GM12872 (cell line): ENCODE data around the gene HIBADH.

Experiments
- CTCF ChIP-seq: IDR thresholded peaks from 3 replicates; pipeline ENCODE4 v1.5.1; 2011; ENCODE audit warnings: low read depth, mild to moderate bottlenecking, low read length, moderate library complexity; ENCODE audit not compliant: insufficient read depth

The HIBADH gene

DNA sequence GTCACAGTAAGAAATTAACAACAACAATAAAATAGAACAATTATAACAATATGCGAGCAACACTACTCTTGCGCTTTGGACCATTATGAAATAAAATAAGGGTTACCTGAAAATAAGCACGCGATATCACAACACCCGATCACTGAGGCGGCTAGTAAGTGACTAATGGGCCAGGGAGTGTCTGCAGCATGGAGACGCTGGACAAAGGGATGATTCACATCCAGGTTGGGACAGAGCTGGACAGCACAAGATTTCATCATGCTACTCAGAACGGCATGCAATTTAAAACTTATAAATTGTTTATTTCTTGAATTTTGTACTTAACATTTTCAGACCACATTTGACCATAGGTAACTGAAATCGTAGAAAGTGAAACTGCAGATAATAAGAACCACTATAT lies 15.6 kb downstream of the HIBADH start:
- no peak for TF ChIP-seq CTCF

DNA sequence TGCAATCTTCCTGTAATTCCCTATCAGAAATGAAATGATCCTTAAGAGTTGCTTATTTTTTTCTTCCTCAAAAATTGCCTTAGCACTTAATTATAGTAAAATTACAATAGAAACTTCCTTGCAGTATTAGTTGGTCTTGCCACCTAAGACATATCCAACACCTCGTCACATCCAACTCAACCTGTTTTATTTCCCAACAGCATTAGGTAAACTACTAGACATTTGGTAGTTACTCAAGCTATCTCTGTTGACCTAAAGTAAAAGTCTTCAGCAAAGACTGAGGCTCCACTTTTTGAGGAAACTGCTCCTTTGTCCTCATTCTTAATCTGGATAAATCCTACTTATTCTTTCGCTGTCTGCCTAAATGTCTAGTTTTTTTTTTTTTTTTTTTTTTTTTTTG lies 20.4 kb downstream of the HIBADH start:
- TF ChIP-seq CTCF, result no peak

DNA sequence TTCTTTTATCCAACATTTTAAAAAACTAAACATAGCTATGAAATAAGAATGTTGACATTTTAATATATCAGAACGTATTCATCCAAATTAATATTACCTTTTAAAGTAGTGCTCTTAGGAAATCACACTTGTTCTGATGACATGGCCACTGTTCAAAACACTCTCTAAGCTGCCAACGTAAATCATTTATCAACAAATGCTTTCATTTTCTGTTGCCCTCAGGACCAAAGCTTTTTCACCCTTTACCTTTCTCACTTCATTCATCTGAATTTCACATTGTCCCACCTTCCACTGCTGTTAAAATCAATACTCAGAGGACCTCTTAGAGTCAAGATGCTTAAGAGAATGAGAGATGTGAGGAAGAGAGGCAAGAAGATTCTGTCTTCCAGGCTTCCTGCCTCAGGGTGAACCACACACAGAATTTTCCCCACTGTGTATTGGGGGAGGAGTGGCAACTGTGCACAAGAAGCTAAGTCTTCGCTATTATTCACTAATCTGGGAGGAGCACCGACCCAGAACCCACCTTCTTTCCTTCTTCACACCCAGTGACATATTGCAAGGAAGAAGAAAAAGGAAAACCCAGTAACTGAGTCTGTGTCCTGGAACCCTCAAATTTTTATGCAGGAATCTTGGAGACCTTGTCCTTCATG lies 21.0 kb downstream of the HIBADH start:
- no peak for TF ChIP-seq CTCF

DNA sequence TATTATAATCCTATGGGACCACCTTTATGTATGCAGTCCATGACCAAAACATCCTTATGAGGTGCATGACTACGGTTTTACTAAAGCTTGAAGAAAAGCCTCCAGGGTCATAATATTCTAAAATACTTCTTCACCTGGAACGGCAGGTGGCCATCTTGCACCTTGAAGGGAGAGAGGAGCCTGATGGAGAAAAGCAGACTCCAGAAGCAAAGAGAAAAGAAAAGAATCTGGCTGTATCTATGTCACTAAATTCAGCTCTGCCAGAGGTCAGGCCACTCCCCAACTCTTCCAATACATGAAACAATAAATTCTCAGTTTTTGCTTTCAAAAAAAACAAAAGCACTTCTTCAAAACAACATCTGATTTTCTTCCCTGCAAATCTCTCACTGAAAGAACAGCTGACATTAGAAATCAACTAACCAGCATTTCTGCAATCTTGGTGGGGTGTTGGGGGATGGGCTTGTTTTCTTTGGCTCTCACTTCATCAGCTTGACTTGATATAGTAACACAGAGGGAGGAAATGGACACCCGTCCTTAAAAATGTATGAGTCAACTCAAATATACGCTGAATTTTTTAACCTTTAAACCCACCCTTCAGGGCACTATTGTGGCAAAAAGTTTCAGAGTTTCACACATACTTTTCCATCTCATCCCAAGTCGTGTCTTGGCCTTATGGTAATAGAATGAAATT lies 21.7 kb downstream of the HIBADH start:
- no peak for TF ChIP-seq CTCF

DNA sequence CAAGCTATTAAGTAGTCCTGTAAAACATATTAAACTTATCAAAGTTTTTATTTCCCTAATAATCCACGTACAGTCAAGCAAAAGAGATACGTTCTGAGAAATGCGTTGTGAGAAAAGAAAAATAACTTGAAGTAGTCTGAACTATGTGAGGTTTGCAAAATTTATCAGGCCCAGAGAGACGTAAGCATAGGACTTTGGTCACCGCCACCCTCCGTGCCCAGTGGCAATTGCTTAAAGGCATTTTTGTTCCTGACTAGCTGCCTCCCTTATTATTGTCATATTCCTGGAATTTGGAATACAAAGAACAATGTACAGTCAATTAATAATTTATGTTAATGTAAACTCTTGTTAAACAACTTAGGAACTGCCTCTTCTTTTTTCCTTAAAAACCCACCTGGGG lies 22.8 kb downstream of the HIBADH start:
- TF ChIP-seq CTCF, result no peak

DNA sequence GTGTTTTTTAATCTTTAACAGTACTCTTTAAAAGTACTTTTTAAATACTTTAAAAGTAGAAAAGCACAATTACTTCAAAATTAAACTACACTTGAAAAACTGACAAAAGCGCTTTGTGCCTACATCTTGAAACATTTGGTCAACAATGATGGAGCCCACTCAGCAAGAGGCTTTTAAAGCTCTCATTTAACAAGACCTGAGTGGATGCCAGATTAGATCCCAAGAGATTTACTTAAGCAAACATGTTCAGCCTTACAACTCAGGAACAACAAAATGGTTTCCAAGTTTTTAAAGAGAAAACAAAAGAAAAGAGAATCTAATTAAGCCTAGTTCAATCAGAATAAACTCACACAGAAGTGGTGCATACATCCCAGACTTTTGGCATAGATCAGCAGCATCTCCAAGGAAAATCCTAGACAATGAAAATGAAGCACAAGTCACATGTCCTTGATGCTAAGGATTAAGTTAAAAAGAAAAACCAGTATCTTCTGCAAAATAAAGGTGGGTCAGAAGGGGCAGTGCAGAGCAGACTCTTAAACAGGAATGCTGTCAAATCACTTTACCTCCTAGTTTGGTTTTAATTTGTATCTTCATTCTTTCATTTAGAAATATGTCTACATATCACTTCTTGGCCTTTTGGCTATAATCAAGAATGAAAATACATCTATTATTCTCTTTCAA lies 26.2 kb downstream of the HIBADH start:
- TF ChIP-seq CTCF, result no peak

DNA sequence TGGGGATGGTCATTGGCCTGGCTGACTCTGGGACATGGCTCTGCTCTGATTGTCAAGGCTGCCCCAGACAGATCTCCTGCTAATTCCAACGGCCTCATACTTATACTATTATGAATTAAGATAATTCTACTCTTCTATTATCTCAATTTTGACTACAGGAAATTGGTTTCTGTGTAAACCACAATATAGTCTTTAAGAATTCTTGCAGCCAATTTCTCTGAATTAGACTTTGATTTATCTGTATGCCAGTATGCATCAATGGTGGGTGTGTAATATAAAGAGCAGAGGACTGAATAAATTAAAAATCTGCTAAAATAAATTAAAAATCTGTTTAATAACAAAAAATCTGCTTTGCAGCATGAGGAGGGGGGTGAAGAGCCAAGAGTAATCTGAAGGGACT lies 27.0 kb downstream of the HIBADH start:
- no peak for TF ChIP-seq CTCF
